IPS DF 4.7 (cell line): ENCODE measurements around the gene TRAPPC8.
"Not testable (repeated sequence)": the region's sequence is repeated elsewhere in the genome, so short reads cannot be mapped to it uniquely, and the experiment has no call there.

Experiments
- DNase-seq: peaks from one replicate; pipeline ENCODE4 v3.0.0-alpha.2; 2013; ENCODE audit warnings: low spot score; ENCODE audit errors: extremely low read depth

The TRAPPC8 gene

DNA sequence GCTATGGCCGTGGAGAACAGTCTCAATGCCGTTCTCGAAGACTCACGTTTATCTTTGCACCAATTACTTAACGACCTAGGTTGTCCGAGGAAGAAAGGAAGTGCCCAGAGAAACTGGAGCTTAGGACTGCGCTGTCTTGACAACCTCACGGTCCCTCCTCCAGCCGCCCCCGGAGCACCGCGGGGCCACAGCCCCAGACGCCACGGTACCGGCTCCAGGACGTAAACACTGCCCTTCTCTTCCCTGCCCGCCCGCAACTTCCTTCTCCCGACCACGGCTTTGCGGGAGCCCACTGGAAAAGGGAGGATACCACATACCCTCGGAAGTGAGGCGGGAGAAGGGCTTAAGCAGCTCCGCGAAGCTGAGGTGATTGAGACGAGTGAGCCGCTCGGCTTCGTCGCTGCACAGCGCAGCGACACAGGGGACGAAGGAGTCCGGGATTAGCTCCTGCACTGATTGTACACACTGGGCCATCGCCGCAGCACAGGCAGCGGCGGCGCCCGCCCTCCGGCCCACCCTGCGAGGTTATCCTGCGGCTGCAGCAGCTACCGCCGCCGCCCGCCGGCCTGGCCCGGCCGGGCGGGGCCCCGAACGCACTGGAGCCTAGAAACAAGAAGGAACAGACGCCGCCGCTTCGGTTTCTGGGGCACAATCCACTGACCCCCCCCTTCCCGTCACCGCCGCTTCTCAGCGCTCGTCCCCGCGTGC lies 483 bp downstream of the TRAPPC8 start:
- DNase-seq, result no peak

DNA sequence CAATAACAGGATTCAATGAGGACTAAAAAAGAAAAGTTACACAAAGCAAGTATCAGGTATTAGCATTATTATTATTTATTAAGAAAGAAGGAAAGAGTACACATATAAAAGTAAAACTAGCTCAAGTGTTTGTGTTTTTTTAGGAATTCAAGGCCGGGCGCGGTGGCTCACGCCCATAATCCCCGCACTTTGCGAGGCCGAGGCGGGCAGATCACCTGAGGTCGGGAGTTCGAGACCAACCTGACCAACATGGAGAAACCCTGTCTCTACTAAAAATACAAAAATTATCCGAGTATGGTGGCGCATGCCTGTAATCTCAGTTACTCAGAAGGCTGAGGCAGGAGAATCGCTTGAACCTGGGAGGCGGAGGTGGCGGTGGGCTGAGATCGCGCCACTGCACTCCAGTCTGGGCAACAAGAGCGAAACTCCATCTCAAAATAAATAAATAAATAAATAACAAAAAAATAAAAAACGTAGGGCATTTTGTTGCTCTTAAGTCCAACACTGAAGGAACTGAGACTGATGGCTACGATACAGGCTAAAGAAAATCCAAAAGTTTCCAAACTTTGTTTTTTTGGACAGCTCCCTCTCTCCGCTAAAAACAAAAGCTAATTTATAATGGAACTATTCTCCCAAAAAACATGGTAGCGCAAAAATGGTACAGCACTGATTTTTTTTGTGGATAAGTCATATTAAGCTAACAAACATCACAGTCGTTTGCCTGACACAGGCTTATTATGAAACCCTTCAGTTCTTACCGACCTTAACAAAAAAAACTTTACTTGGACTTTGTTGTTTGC lies 1.7 kb downstream of the TRAPPC8 start:
- DNase-seq, result no peak

DNA sequence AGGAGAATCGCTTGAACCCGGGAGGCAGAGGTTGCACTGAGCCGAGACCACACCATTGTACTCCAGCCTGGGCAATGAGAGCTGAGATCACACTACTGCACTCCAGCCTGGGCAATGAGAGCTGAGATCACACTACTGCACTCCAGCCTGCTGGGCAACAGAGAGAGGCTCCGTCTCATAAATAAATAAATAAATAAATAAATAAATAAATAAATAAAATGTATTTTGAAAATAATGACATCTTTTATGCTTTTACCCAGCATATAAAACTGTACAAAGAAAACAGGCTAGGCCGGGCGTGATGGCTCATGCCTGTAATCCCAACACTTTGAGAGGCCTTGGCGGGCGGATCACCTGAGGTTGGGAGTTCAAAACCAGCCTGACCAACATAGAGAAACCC lies 8.2 kb downstream of the TRAPPC8 start:
- DNase-seq, result not testable (repeated sequence)

DNA sequence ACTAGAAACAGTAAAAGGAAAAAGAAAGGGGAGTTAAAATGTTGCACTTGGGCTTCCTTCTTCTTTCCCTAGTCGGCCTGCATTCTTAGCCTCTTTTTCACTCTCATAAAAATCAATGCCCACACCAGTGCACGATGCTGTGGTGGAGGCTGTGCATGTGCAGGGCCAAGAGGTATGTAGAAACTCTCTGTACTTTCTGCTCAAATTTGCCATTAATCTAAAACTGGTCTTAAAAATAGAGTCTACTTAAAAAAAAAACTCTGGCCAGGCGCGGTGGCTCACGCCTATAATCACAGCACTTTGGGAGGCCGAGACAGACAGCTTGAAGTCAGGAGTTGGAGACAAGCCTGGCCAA lies 11.1 kb downstream of the TRAPPC8 start:
- no peak for DNase-seq

DNA sequence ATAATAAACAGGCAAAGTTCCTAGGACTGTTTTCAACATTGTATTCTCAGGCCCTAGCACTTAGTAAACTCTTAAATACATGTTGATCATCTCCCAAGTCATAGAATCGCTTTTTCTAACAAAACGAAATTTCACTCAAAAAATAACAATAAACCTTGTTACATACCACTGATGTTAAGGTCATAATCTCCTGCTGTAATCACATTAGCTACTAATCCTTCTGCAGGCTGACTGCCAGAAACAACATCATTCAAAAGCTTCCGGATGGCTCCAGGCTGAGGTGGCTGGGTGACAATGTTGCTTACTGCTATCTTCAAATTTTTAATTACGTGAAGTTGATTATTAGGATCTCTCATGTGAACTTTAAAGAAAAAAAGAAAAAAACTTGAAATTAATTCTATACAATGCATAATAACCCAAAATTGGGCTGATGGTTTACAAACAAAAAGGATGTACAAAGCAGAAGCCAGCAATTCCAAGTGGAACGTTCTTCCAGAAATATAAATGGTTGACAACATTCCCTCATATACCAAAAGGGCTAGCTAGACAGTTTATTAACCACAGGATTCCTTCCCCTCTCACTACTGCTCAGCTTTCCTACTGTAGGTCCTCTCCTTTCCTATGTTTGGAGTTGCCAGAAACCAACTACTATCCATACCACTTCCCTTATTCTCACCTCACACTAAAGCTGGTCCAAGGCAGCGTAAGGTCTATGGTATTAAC lies 11.6 kb downstream of the TRAPPC8 start:
- DNase-seq, result no peak

DNA sequence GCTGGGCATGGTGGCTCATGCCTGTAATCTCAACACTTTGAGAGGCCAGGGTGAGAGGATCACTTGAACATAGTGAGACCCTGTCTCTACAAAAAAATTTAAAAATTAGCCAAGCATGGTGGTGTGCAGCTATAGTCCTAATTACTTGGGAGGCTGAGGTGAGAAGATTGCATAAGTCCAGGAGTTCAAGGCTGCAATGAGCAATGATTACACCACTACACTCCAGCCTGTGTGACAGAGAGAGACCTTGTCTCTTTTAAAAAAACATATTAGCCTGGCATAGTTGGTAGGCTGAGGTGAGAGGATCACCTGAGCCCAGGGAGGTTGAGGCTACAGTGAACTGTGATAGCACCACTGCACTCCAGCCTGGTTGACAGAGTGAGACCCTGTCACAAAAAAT lies 13.7 kb downstream of the TRAPPC8 start:
- DNase-seq, result no peak

DNA sequence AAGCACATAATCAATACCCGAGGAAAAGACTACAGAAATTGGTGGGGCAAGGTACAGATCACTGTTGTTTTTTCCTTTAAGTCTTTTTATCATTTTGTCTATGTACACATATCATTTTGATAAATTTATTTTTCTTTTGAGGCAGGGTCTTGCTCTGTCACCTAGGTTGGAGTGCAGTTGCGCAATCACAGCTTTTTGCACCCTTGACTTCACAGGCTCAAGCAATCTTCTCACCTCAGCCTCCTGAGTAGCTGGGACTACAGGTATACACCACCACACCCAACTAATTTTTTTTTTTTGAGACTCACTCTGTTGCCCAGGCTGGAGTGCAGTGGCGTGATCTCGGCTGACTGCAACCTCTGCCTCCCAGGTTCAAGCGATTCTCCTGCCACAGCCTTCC lies 15.9 kb downstream of the TRAPPC8 start:
- not testable (repeated sequence) for DNase-seq

DNA sequence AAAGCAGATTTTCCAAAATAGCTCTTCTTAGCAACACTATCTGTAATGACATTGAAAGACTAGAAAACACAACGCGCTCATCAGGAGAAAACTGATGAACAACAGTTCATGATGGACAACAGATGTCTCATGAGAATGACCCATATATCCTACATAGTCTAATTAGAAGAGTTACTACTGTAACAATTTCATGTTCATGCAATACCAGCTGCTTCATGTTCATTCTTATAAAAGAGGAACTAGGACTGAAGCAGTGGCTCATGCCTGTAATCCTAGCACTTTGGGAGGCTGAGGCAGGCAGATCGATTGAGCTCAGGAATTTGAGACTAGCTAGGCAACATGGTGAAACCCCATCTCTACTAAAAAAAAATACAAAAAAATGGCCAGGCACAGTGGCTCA lies 22.7 kb downstream of the TRAPPC8 start:
- DNase-seq, result no peak

DNA sequence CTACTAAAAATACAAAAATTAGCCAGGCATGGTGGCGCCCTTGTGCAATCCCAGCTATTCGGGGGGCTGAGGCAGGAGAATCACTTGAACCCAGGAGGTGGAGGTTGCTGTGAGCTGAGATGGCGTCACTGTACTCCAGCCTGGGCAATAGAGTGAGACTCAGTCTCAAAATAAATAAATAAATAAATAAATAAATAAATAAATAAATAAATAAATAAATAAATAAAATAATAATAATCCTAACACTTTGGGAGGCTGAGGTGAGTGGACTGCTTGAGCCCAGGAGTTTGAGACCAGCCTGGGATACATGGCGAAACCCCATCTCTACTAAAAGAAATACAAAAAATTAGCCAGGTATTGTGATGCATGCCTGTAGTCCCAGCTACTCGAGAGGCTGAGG lies 23.6 kb downstream of the TRAPPC8 start:
- not testable (repeated sequence) for DNase-seq

DNA sequence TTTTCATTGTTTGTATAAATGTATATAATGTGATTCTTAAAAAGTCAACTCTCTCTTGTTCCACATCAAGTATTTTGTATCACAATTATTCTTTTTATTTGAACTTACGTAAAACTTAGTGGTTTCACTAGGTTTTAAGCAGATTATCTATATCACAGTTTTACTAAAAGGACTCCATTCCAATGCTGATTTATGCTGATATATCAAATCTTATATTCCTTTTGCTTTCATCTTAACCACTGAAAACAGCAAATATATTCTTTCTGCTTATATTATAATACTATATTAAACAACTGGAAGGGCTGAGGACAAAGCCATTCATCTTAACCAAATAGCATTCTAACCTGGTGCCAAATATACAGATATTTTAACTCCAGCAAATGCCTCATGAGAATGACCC lies 24.2 kb downstream of the TRAPPC8 start:
- DNase-seq, result no peak

DNA sequence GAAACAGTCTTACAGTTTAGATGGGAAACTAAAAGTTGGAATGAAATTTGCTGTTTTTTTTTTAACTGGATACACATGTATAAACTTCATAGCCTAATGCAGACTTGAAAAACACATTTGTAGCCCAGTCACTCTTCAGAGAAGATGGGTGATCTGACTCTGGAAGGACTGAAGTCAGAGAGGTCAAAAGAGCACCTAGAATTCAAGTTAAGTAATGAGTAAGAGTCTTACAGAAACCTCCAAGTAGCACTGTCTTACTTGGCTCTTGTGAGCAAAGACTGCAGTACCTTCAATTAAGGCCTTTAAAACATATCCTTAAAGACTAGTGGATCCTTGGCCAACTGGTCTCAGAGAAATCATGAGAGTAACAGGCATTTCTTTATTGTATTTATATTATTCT lies 41.9 kb downstream of the TRAPPC8 start:
- no peak for DNase-seq

DNA sequence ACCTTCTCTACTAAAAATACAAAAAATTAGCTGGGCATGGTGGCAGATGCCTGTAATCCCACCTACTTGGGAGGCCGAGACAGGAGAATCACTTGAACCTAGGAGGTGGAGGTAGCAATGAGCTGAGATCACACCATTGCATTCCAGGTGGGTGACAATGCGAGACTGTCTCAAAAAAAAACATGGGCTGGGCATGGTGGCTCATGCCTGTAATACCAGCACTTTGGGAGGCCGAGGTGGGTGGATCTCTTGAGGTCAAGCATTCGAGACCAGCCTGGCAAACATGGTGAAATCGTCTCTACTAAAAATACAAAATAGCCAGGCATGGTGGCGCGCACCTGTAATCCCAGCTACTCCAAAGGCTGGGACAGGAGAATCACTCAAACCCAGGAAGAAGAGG lies 43.2 kb downstream of the TRAPPC8 start:
- not testable (repeated sequence) for DNase-seq

DNA sequence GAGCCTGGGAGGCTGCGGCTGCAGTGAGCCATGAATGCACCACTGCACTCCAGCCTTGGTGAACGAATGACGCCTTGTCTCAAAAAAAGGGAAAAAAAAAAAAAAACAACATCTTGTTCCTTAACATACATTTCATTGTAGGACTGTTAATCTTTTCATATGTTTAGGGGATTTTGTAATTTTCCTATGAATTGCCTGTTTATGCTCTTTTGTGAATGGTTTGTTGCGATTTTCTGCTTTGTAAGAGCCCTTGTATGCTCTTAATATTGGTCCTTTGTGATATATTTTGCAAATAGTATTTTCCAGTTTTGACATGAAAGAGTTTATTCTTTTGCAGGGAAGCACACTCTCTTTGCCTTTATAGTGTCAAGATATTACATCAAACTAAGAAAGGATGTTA lies 50.0 kb downstream of the TRAPPC8 start:
- no peak for DNase-seq

DNA sequence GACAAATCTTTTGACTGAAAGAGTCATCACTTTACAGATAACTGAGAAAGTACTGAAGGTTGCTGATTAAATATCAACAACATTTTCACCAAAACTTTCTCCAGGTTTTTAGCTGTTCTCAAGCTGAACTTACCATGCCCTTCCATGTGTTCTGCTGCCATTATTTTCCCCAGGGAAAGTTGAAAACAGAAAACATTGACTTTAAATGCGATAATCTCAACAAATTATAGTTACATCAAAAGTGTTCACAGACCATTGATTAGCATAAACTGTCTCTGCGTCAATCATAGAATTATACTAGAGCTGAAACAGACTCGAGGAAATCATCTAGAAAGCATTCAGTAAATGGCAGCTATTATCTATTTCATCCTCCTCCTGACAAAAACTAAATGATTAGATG lies 51.4 kb downstream of the TRAPPC8 start:
- DNase-seq, result no peak

DNA sequence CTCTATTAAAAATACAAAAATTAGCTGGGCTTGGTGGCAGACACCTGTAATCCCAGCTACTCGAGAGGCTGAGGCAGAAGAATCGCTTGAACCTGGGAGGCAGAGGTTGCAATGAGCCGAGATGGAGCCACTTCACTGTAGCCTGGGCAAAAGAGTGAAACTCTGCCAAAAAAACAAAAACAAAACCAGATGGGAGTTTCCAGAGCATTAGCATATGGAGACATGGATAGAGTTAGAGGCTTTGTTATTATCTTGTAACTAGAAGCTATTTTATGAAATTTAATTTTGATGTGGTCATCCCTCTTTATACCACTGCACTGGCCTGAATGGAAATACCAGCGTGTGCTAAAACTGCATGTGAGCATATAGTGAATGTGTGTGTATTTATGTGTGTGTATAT lies 58.9 kb downstream of the TRAPPC8 start:
- no peak for DNase-seq

DNA sequence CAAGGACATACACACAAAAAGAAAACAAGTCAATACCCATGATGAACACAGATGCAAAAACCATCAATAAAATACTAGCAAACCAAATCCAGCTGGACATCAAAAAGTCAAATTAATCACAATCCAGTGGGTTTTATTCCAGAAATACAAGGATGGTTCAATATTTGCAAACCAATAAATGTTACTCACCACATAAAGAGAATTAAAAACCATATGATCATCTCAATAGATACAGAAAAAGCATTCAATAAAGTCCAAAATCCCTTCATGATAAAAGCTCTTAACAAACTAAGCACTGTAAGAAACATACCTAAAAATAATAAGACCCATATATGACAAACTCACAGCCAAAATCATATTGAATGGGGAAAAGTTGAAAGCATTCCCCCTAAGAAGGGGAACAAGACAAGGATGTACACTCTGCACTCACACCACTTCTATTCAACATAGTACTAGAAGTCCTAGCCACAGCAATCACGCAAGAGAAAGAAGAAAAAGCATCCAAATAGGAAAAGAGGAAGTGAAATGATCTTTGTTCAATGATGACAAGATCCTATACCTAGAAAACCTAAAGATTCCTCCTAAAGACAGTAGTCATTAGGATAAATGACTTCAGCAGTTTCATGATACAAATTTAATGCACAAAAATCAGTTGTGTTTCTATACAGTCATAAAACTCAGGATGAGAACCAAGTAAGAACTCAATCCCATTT lies 62.6 kb downstream of the TRAPPC8 start:
- no peak for DNase-seq

DNA sequence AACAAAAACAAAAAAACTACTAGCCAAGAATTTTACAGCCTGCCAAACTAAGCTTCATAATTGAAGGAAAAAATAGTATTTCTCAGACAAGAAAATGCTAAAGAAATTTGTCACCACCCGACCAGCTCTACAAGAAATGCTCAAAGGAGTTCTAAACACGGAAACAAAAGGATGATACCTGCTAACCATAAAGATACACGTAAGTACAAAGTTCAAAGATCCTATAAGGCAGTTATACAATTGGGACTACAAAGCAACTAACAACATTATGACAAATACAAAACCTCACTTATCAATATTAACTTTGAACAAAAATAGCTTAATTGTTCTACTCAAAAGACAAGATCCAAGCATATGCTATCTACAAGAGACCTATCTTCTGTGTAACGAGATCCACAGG lies 64.6 kb downstream of the TRAPPC8 start:
- DNase-seq, result no peak

DNA sequence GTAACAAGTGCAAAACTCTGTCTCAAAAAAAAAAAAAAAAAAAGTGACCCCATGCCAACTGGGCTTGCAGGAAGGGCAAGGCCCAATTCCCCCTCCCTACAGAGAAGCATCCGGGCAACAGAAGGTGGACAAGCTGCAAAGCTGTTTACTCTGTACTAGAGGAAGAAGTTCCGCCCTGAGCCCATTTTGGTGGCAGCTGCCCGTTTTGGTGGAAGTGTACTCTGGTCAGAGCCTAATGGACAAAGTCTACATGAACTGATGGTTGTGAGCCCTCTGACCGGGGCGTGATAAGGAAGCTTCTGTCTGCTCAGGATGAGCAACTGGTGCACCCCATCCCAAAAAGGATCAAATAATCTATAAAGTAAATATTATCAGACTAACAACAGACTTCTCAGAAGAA lies 65.0 kb downstream of the TRAPPC8 start:
- no peak for DNase-seq

DNA sequence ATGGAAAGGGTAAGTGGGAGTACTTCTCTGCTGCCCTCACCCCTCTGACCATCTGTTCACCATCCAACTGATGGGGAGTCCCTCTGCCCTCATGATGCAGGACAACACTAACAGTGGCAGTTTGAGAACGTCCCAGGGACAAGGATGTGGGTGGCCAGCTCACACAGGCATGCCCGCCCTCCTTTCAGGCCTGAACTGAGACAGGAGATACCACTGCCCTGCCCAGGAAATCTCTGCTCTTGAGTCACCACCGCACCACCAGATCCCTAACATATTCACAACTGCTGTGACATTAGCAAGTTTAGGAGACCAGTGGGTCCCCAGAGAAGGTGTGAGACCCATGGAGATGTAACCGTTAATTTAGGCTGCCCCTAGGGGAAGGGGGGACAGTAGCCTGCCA lies 66.2 kb downstream of the TRAPPC8 start:
- no peak for DNase-seq

DNA sequence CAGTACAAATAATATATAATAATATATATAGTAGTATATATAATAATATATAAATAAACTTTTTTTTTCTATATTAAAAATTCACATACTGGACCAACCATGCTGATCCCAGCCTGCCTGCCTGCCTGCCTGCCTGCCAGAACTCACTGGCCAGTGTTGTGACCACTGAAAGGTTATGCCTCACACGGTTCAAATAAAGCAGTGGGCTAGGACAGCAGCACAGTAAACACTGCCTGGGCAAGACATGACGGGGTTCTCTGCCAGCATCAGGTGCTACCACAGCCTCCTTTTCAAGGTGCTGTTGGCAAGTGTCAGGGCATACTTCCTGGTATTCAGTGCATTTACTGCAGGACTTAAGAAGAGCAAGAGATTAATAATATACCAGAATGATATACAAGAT lies 67.6 kb downstream of the TRAPPC8 start:
- DNase-seq, result no peak

DNA sequence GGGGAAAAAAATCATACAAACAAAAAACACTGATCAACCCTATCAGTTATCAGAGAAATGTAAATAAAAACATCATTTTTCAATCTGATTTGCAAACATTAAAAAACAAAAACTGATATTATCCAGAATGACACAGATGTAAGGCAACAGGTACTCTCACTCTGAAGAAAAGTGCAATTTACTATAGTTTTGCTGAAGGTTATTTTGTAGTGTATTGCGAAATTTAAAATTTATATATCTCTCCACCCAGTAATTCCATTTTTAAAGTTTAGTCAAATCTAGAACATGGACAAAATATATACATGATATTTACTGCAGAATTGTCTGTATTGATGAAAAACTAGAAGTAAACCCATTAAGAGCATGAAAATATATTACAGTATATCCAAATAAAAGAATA lies 79.8 kb downstream of the TRAPPC8 start:
- DNase-seq, result no peak

DNA sequence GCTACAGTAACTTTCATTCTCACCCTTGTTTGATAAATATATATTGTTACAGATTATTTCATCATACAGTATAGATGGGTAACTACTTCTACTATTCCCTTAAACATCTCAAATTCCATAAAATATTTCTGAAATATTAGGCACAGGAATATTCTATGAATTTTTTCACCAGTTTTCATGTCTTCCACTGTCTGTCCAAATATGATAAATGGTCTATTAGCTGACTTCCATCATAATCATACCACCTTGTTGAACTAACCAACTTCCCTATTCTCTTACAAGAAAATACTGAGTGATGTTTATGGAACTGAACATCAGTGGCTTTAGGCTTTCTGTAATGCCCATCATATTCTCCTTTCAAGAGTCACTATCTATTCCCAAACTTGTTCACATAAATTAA lies 82.4 kb downstream of the TRAPPC8 start:
- DNase-seq, result no peak
